Measurements from ENCODE around the gene ZNF558. TPM values are rescaled to one million over a fixed set of nuclear protein-coding genes. Genes with fewer than 3 reads are reported as not detected.
"Not testable (repeated sequence)": the region's sequence is repeated elsewhere in the genome, so short reads cannot be mapped to it uniquely, and the experiment has no call there.

ZNF558 gene
- total RNA-seq, 1 donor from 2014 or later: 41.0 TPM

- no peaks in the 10 kb centered on the region for H3K4me1 Mint-ChIP-seq
- no peaks in the 10 kb centered on the region for H3K27me3 Mint-ChIP-seq (ENCODE audit: low read depth)
- H3K27ac Mint-ChIP-seq (ENCODE audit: unreplicated experiment): no peak overlapping the region
- H3K36me3 Mint-ChIP-seq (ENCODE audit: low read depth): no peaks in the 10 kb centered on the region
- DNase-seq (ENCODE audit: low read depth, low spot score): no peak
- no peak overlapping the region for H3K4me3 Mint-ChIP-seq
- peaks cover 9% of the 10 kb centered on the region for H3K9me3 Mint-ChIP-seq
- TF ChIP-seq, protein P1, sequence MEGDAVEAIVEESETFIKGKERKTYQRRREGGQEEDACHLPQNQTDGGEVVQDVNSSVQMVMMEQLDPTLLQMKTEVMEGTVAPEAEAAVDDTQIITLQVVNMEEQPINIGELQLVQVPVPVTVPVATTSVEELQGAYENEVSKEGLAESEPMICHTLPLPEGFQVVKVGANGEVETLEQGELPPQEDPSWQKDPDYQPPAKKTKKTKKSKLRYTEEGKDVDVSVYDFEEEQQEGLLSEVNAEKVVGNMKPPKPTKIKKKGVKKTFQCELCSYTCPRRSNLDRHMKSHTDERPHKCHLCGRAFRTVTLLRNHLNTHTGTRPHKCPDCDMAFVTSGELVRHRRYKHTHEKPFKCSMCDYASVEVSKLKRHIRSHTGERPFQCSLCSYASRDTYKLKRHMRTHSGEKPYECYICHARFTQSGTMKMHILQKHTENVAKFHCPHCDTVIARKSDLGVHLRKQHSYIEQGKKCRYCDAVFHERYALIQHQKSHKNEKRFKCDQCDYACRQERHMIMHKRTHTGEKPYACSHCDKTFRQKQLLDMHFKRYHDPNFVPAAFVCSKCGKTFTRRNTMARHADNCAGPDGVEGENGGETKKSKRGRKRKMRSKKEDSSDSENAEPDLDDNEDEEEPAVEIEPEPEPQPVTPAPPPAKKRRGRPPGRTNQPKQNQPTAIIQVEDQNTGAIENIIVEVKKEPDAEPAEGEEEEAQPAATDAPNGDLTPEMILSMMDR (conservative IDR thresholded peaks at IDR 0.05): no peak
Observed at GRCh38 chr19:8794823-8795222, 37.3 kb downstream of the ZNF558 start.

- DNase-seq (ENCODE audit: low read depth, low spot score); H3K27ac Mint-ChIP-seq (ENCODE audit: unreplicated experiment); H3K4me3 Mint-ChIP-seq; H3K36me3 Mint-ChIP-seq (ENCODE audit: low read depth); H3K9me3 Mint-ChIP-seq; H3K4me1 Mint-ChIP-seq; H3K27me3 Mint-ChIP-seq (ENCODE audit: low read depth): not testable (repeated sequence)
Observed at GRCh38 chr19:8773587-8773986, 58.5 kb downstream of the ZNF558 start.

DNA sequence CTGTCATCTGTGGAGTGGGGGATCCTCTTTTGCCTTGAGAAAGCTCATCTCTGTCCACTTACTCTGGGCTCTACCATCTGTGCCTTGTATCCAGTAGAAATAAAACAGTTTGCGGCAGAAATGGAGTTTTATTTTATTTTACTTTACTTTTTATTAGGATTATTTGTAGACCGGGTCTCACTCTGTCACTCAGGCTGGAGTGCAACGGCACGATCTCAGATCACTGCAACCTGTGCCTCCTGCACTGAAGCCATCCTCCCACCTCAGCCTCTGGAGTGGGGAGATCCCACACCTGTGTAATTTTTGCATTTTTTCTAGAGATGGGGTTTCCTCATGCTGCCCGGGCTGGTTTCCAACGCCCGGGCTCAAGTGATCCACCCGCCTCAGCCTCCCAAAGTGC is 62.8 kb downstream of the ZNF558 start:
- DNase-seq (ENCODE audit: low read depth, low spot score); H3K4me1 Mint-ChIP-seq; H3K27ac Mint-ChIP-seq (ENCODE audit: unreplicated experiment); H3K4me3 Mint-ChIP-seq; H3K9me3 Mint-ChIP-seq; H3K36me3 Mint-ChIP-seq (ENCODE audit: low read depth); H3K27me3 Mint-ChIP-seq (ENCODE audit: low read depth): not testable (repeated sequence)

GRCh38 chr19:8767257-8767656 is 64.8 kb downstream of the ZNF558 start:
- DNase-seq (ENCODE audit: low read depth, low spot score); H3K4me1 Mint-ChIP-seq; H3K4me3 Mint-ChIP-seq; H3K36me3 Mint-ChIP-seq (ENCODE audit: low read depth); H3K27ac Mint-ChIP-seq (ENCODE audit: unreplicated experiment); H3K27me3 Mint-ChIP-seq (ENCODE audit: low read depth); H3K9me3 Mint-ChIP-seq: not testable (repeated sequence)

Other genes with a start within 250 kb of the ZNF558 start
- gene ADAMTS10, start 221.6 kb downstream of the ZNF558 start, total RNA-seq: 30.9 and 31.4 TPM in 2 replicates
- not detected in 2 replicates for gene NFILZ, start 201.7 kb downstream of the ZNF558 start, total RNA-seq
- not detected in 2 replicates for gene ACTL9, start 133.5 kb downstream of the ZNF558 start, total RNA-seq
- not detected in 2 replicates for gene OR2Z1, start 110.7 kb downstream of the ZNF558 start, total RNA-seq
- gene MBD3L1, start 73 bp upstream of the ZNF558 start, total RNA-seq: not detected in 2 replicates
- gene MUC16, start 178.1 kb upstream of the ZNF558 start, total RNA-seq: 0.02 TPM in 1 of 2 replicates, not detected in the other

Data from neural crest cell (in vitro differentiated cells).